ENCODE results near the gene CD72.

GRCh38 chr9:35665471-35665818 is 47.2 kb upstream of the CD72 start:
- TF ChIP-seq POLR2A (IDR thresholded peaks at IDR 0.05; ENCODE audit: low read length) (peak; percentile 52), GATA1 (IDR thresholded peaks at IDR 0.05; ENCODE audit: low read depth, low read length) (no peak)
